GM21526 (cell line): ENCODE data around the gene YIF1A.
"Not testable (repeated sequence)": the region's sequence is repeated elsewhere in the genome, so short reads cannot be mapped to it uniquely, and the experiment has no call there.

Experiments
- ATAC-seq: cut with Tn5 transposase; IDR thresholded peaks from one replicate; pipeline ENCODE4 v1.9.1; 2021; ENCODE audit warnings: moderate library complexity; ENCODE audit not compliant: unreplicated experiment, low FRiP score

The YIF1A gene

GRCh38 chr11:66258473-66258893 lies 30.5 kb downstream of the YIF1A start:
- ATAC-seq, result no peak

- not testable (repeated sequence) for ATAC-seq
Measured at GRCh38 chr11:66253081-66253480, 35.9 kb downstream of the YIF1A start.

- ATAC-seq, result no peak
Measured at GRCh38 chr11:66251809-66252208, 37.1 kb downstream of the YIF1A start.

- ATAC-seq, result no peak
Measured at GRCh38 chr11:66248903-66249302, 40.0 kb downstream of the YIF1A start.

GRCh38 chr11:66247801-66248200 lies 41.1 kb downstream of the YIF1A start:
- no peak for ATAC-seq

GRCh38 chr11:66247295-66247694 lies 41.6 kb downstream of the YIF1A start:
- no peak for ATAC-seq

- no peak for ATAC-seq
Measured at GRCh38 chr11:66243782-66244535, 45.0 kb downstream of the YIF1A start.

GRCh38 chr11:66242095-66242765 lies 46.7 kb downstream of the YIF1A start:
- no peak for ATAC-seq

GRCh38 chr11:66240781-66241136 lies 48.2 kb downstream of the YIF1A start:
- no peak for ATAC-seq

GRCh38 chr11:66239998-66240780 lies 48.8 kb downstream of the YIF1A start:
- no peak for ATAC-seq

GRCh38 chr11:66239511-66239910 lies 49.4 kb downstream of the YIF1A start:
- ATAC-seq, result no peak

- ATAC-seq, result no peak
Measured at GRCh38 chr11:66238786-66239413, 50.0 kb downstream of the YIF1A start.

- ATAC-seq, result no peak
Measured at GRCh38 chr11:66237867-66238266, 51.1 kb downstream of the YIF1A start.

GRCh38 chr11:66235141-66235540 lies 53.8 kb downstream of the YIF1A start:
- ATAC-seq, result no peak
